Mesothelial cell of epicardium (in vitro differentiated cells): ENCODE data around the gene C6orf52. TPM values are rescaled to one million over a fixed set of nuclear protein-coding genes. Genes with fewer than 3 reads are reported as not detected.
"Not testable (repeated sequence)": the region's sequence is repeated elsewhere in the genome, so short reads cannot be mapped to it uniquely, and the experiment has no call there.

Source experiments
- DNase-seq, 2 experiments: peaks; one replicate each; pipeline ENCODE4 v3.0.0; 2021; ENCODE audit warnings: low spot score in 2 of 2; ENCODE audit not compliant: unreplicated experiment in 2 of 2
- H3K27ac Mint-ChIP-seq: 2 replicates; pipeline ENCODE4 v1.8.0; 2021; ENCODE audit warnings: mixed read lengths
- H3K27me3 Mint-ChIP-seq: 2 replicates; pipeline ENCODE4 v1.8.0; 2021; ENCODE audit warnings: low read depth, mixed read lengths
- H3K36me3 Mint-ChIP-seq: 2 replicates; pipeline ENCODE4 v1.8.0; 2021; ENCODE audit warnings: mixed read lengths
- H3K4me1 Mint-ChIP-seq: 2 replicates; pipeline ENCODE4 v1.8.0; 2021; ENCODE audit warnings: mixed read lengths
- H3K4me3 Mint-ChIP-seq: 2 replicates; pipeline ENCODE4 v1.8.0; 2021; ENCODE audit warnings: mild to moderate bottlenecking, moderate library complexity, mixed read lengths
- H3K9me3 Mint-ChIP-seq: 2 replicates; pipeline ENCODE4 v1.8.0; 2021; ENCODE audit warnings: mixed read lengths
- total RNA-seq: library from RNA; stranded (reverse); gene quantifications from 3 replicates; pipeline ENCODE4 v1.2.1, GENCODE V29; 2021
- TF ChIP-seq, protein P1 (sequence below): fragments of 200-600 bp; sonication (generic); IDR thresholded peaks from one replicate; pipeline ENCODE4 v1.5.0; 2021; ENCODE audit warnings: antibody characterized with exemption; ENCODE audit not compliant: unreplicated experiment

C6orf52 gene
- total RNA-seq, 1 donor from 2014 or later = 3.1 TPM

DNA sequence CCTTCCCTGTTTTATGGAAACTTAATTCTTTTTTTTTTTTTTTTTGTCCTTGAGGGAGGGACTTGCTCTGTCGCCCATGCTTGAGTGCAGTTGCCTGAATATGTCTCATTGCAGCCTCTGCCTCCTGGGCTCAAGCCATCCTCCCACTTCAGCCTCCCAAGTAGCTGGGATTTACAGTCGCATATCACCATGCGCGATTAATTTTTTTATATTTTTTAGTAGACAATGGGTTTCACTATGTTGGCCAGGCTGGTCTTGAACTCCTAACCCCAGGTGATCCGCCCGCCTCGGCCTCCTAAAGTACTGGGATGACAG is 29.1 kb upstream of the C6orf52 start:
- H3K27me3 Mint-ChIP-seq = no peaks in the 10 kb centered on the region

DNA sequence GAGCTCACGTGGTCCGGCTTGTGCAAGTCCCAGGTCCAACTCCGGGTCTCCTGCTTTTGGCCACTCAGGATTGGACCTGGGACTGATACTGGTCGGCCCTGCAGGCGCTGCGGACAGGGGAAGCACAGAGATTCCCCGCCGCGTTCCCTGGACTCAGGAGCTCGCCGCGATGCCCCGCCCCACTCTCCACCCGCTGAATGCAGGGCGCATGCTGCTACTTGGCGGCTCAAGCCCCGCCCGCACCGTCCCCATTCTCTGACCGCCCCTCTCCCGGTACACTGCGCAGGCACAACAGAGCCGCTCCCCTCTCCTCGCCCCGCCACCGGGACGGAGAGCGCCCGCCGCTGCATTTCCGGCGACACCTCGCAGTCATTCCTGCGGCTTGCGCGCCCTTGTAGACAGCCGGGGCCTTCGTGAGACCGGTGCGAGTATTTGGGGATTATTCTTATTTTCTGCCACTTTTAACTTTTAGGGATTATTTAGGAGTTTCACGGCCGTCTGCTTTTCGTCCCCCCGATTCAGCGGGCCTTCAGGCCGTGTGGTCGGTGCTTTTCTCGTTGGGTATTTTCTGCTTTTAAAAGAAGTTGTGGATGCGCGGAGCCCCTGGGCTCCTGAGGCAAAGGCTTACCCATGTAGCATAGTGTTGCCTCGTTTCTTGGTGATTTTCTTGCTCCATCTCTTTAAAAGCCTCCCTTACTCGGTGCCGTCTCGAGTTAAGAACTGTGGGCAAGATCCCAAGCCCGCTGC is 28.6 kb upstream of the C6orf52 start, which contains the start of gene TMEM14C:
TMEM14C (plus strand) TSS at position 251 of the 747 bp plus-strand sequence. CDS start 1,544 bp downstream, outside the sequence.
- DNase-seq = peak; percentile 93 to 96
- Mint-ChIP-seq H3K4me3 (peak within 1 kb of the TSS; percentile 97), H3K36me3 (peaks cover 10% of the 10 kb centered on the region), H3K4me1 (peaks cover 28% of the 10 kb centered on the region), H3K27me3 (no peaks in the 10 kb centered on the region), H3K9me3 (peaks cover 4% of the 10 kb centered on the region), H3K27ac (peak within 1 kb of the TSS; percentile 99)
- TF ChIP-seq, protein P1, sequence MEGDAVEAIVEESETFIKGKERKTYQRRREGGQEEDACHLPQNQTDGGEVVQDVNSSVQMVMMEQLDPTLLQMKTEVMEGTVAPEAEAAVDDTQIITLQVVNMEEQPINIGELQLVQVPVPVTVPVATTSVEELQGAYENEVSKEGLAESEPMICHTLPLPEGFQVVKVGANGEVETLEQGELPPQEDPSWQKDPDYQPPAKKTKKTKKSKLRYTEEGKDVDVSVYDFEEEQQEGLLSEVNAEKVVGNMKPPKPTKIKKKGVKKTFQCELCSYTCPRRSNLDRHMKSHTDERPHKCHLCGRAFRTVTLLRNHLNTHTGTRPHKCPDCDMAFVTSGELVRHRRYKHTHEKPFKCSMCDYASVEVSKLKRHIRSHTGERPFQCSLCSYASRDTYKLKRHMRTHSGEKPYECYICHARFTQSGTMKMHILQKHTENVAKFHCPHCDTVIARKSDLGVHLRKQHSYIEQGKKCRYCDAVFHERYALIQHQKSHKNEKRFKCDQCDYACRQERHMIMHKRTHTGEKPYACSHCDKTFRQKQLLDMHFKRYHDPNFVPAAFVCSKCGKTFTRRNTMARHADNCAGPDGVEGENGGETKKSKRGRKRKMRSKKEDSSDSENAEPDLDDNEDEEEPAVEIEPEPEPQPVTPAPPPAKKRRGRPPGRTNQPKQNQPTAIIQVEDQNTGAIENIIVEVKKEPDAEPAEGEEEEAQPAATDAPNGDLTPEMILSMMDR = no peak

More for the DNA sequence above, 29.1 kb upstream of the C6orf52 start:
- Mint-ChIP-seq H3K4me3 (peak overlapping the region; percentile 97), H3K36me3 (peaks cover 14% of the 10 kb centered on the region), H3K4me1 (peaks cover 28% of the 10 kb centered on the region), H3K9me3 (peaks cover 2% of the 10 kb centered on the region), H3K27ac (peak overlapping the region; percentile 99)
- TF ChIP-seq, protein P1 = no peak
- no peak for DNase-seq

DNA sequence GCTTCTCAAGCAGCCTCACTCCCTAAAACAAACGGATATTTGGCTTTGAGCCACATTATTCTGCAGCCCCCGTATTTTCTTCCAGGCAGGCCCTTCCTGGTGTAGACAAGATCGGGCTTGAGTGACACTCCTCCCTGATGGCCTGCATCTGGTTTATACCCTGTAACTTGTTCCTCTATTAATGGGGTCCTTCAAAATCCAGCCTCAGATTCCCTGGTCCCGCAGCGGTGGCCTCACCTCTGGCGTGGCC is 28.1 kb upstream of the C6orf52 start:
- Mint-ChIP-seq H3K27ac (peak overlapping the region; percentile 99), H3K27me3 (no peaks in the 10 kb centered on the region), H3K4me1 (peaks cover 28% of the 10 kb centered on the region), H3K36me3 (peaks cover 7% of the 10 kb centered on the region), H3K9me3 (peaks cover 4% of the 10 kb centered on the region), H3K4me3 (peak overlapping the region; percentile 97)
- no peak for DNase-seq
- TF ChIP-seq, protein P1 = no peak

DNA sequence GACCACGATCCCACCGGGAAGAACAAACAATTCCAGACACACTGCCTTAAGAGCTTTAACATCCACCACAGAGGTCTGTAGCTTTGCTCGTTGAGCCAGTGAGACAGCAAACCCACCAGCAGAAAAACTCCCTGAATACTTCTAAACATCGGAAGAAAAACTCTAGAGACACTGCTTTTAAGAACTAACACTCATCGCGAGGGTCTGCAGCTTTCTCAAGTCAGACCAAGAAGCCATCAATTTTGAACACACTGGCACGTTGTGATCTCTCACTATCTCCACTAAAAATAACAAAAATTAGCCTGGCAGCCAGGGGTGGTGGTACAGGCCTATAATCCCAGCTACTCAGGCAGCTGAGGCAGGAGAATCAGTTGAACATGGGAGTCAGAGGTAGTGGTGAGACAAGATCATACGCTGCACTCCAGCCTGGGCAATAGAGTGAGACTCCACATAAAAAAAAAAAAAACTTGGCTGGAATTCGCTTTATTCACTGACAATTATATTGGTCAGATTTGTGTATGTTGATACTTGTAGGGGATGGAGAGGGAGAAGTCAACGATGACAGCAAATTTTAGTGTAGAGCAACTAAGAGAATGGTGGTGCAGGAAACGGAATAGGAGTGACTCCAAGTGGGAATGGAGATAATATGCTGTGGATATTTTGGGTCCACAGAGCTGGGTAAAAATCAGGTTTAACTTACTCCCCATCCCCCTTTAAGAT is 27.6 kb upstream of the C6orf52 start:
- DNase-seq = no peak
- Mint-ChIP-seq H3K4me3 (peak overlapping the region; percentile 97), H3K4me1 (peaks cover 28% of the 10 kb centered on the region), H3K27ac (peak overlapping the region; percentile 99), H3K36me3 (peaks cover 4% of the 10 kb centered on the region), H3K9me3 (peaks cover 4% of the 10 kb centered on the region), H3K27me3 (no peaks in the 10 kb centered on the region)
- TF ChIP-seq, protein P1 = no peak

DNA sequence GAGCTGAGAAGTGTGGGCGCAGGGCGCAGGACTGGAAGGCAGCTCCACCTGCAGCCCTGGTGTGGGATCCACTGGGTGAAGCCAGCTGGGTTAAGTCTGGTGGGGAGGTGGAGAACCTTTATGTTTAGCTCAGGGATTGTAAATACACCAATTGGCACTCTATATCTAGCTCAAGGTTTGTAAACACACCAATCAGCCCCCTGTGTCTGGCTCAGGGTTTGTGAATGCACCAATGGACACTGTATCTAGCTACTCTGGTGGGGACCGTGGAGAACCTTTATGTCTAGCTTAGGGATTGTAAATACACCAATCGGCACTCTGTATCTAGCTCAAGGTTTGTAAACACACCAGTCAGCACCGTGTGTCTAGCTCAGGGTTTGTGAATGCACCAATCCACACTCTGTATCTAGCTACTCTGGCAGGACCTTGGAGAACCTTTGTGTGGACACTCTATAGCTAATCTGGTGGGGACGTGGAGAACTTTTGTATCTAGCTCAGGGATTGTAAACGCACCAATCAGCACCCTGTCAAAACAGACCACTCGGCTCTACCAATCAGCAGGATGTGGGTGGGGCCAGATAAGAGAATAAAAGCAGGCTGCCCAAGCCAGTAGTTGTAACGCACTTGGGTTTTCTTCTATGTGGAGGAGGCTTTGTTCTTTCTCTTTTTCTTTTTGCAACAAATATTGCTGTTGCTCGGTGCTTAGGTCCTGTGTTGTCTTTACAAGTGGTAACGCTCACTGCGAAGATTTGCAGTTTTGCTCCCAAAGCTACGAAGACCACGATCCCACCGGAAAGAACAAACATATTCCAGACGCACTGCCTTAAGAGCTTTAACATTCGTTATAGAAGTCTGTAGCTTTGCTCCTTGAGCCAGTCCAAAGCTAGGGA is 26.8 kb upstream of the C6orf52 start:
- peak overlapping the region; percentile 99 for H3K27ac Mint-ChIP-seq
- not testable (repeated sequence) for H3K27me3 Mint-ChIP-seq, H3K9me3 Mint-ChIP-seq, H3K36me3 Mint-ChIP-seq, DNase-seq
- H3K4me3 Mint-ChIP-seq = peak overlapping the region; percentile 97
- peaks cover 28% of the 10 kb centered on the region for H3K4me1 Mint-ChIP-seq
